ENCODE data around the gene IGSF5. TPM values are rescaled to one million over a fixed set of nuclear protein-coding genes. Genes with fewer than 3 reads are reported as not detected.

Gene IGSF5
- total RNA-seq, 2 experiments from 2014 or later = not detected

- ChIA-PET POLR2A (no interaction called here), CTCF (no interaction called here)
- peaks cover 10% of the 10 kb centered on the region for H3K9me3 Mint-ChIP-seq
- H3K36me3 Mint-ChIP-seq = no peaks in the 10 kb centered on the region
- no peaks in the 10 kb centered on the region for H3K27me3 Mint-ChIP-seq
- no peak overlapping the region for H3K4me3 Mint-ChIP-seq
- no peak for DNase-seq
- H3K27ac Mint-ChIP-seq = no peak overlapping the region
- no peaks in the 10 kb centered on the region for H3K4me1 Mint-ChIP-seq (ENCODE audit: low read depth)
- intact Hi-C loops (cut with micrococcal nuclease) = no loop called here
These were observed 58.4 kb downstream of the IGSF5 start for GRCh38 chr21:39803393-39803792.

DNA sequence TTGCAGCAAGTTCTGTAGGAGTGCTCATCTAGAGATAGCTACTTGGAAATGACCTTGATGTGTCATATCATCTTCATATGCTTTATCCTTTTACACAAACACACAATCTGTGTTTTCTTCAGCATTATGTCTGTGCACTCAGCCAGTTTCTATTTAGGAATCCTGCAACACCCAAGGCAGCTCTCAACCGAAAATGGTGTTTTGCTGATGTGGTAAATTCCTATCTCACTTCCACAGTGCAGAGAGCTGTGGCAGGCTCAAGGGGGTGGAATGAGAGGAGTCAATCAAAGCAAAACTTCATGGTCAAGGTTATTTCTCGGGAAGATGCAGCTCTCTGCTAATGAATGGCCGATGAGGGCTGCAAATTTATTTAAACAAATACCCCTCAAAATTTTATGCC is 59.3 kb downstream of the IGSF5 start:
- Mint-ChIP-seq H3K4me1 (ENCODE audit: low read depth) (no peaks in the 10 kb centered on the region), H3K9me3 (peaks cover 12% of the 10 kb centered on the region), H3K27ac (no peak overlapping the region), H3K4me3 (no peak overlapping the region), H3K36me3 (no peaks in the 10 kb centered on the region), H3K27me3 (no peaks in the 10 kb centered on the region)
- intact Hi-C loops (cut with micrococcal nuclease) = no loop called here
- CTCF ChIA-PET = no interaction called here
- no peak for DNase-seq
- POLR2A ChIA-PET = no interaction called here

DNA sequence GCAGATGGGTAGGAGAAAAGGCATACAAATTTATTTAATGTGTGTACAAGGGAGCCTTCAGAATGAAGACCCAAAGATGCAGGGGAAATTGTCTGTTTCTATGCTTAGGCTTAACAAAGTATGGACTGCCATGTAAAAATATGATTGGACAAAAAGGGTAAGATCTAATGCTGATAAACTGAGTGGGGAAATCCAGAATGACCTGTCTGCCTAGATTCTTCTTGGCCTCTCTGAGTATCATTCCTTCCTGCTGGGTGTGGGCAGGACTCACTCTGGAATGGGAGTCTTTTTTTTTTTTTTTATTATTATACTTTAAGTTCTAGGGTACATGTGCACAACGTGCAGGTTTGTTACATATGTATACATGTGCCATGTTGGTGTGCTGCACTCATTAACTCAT is 61.0 kb downstream of the IGSF5 start:
- POLR2A ChIA-PET = no interaction called here

DNA sequence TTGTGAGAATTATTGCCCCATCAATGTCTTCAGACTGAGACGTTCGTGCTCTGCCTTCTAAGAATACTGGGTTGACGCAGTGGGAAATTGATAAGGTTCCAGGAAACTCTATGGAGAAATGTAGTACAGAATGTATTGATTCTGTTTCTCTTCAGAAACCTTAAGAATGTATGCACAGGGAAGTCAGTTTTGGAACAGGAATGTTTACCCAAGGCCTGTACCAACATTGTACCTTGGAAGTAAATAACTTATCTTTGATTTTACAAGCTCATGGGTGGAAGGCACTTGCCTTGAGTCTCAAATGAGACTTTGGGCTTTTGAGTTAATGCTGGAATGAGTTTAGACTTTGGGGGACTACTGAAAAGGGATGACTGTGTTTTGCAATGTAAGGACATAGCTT is 62.8 kb downstream of the IGSF5 start:
- Mint-ChIP-seq H3K4me3 (no peak overlapping the region), H3K4me1 (ENCODE audit: low read depth) (no peaks in the 10 kb centered on the region), H3K36me3 (no peaks in the 10 kb centered on the region), H3K27ac (no peak overlapping the region), H3K27me3 (no peaks in the 10 kb centered on the region), H3K9me3 (peaks cover 12% of the 10 kb centered on the region)
- CTCF ChIA-PET = no interaction called here
- intact Hi-C loops (cut with micrococcal nuclease) = no loop called here
- POLR2A ChIA-PET = no interaction called here
- DNase-seq = no peak

More for the DNA sequence above, 61.0 kb downstream of the IGSF5 start:
- no peaks in the 10 kb centered on the region for H3K4me1 Mint-ChIP-seq (ENCODE audit: low read depth)
- CTCF ChIA-PET = no interaction called here
- intact Hi-C loops (cut with micrococcal nuclease) = no loop called here
- no peaks in the 10 kb centered on the region for H3K27me3 Mint-ChIP-seq
- no peak for DNase-seq
- no peak overlapping the region for H3K4me3 Mint-ChIP-seq
- no peaks in the 10 kb centered on the region for H3K36me3 Mint-ChIP-seq
- H3K27ac Mint-ChIP-seq = no peak overlapping the region
- peaks cover 12% of the 10 kb centered on the region for H3K9me3 Mint-ChIP-seq

- Mint-ChIP-seq H3K27me3 (no peaks in the 10 kb centered on the region), H3K4me3 (no peak overlapping the region), H3K9me3 (peaks cover 12% of the 10 kb centered on the region), H3K36me3 (no peaks in the 10 kb centered on the region), H3K4me1 (ENCODE audit: low read depth) (no peaks in the 10 kb centered on the region), H3K27ac (no peak overlapping the region)
- CTCF ChIA-PET = no interaction called here
- POLR2A ChIA-PET = no interaction called here
- DNase-seq = no peak
- intact Hi-C loops (cut with micrococcal nuclease) = no loop called here
These were observed 65.0 kb downstream of the IGSF5 start for GRCh38 chr21:39809936-39810335.

DNA sequence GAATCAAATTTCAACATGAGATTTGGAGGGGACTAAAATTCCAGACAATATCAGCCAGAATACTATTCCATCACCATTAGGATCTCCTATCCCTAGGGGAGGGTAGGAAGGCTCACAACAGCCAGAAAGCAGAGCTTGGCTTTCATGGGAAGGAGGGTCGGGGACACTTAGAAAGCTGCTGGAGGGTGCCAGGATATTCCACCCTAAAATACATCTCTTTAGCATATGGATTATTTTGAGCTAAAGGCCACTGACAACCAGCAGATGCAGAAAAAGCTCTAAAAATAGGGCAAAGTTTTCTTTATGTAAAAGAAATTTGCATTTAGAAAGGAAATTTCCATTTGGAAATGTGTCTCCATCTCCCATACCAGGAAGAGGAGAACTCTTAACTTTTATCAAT is 68.0 kb downstream of the IGSF5 start:
- no peaks in the 10 kb centered on the region for H3K4me1 Mint-ChIP-seq (ENCODE audit: low read depth)
- no peaks in the 10 kb centered on the region for H3K27me3 Mint-ChIP-seq
- no peak overlapping the region for H3K4me3 Mint-ChIP-seq
- H3K36me3 Mint-ChIP-seq = no peaks in the 10 kb centered on the region
- intact Hi-C loops (cut with micrococcal nuclease) = no loop called here
- no peak for DNase-seq
- peaks cover 2% of the 10 kb centered on the region for H3K9me3 Mint-ChIP-seq
- ChIA-PET POLR2A (no interaction called here), CTCF (no interaction called here)
- no peak overlapping the region for H3K27ac Mint-ChIP-seq

DNA sequence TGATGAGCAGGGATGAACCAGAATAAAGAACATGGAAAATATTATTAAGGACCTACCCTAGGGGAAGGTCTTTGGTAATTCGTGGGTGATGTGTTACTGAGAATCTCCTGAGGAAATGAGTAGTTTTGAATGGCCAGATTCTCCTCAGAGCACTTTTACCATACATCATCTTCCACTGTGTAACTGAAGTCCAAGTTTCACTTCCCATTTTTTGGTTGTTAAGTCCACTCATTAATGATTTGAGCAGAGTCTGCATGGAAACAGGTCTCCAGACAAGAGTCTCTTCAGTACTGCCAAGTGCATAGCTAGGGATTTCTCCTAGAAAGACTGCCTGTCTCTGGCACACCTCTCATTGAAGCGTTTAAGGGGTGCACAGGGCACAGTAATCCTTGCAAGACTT is 73.6 kb downstream of the IGSF5 start:
- Mint-ChIP-seq H3K36me3 (no peaks in the 10 kb centered on the region), H3K4me3 (no peak overlapping the region), H3K4me1 (ENCODE audit: low read depth) (no peaks in the 10 kb centered on the region), H3K27ac (no peak overlapping the region), H3K9me3 (no peaks in the 10 kb centered on the region), H3K27me3 (no peaks in the 10 kb centered on the region)
- DNase-seq = no peak
- POLR2A ChIA-PET = no interaction called here
- CTCF ChIA-PET = no interaction called here
- intact Hi-C loops (cut with micrococcal nuclease) = no loop called here

DNA sequence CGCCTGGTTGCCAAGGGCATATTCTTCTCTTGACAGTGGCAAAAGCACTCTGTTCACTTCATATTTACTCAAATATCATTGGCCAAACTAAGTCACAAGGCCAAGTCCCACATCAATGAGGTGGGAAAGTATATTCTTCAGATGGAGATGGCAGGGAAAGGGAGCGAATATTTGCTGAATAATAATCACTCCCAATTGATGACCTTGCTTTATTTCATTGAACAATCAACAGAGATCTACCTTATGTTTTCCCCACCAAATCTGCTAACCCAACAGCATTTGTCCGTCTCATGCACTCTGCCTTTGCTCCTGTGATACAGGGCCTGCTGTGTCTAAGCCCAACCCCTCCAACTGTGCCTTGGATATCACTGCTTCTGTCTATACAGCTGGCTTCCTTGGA is 77.1 kb downstream of the IGSF5 start:
- no peaks in the 10 kb centered on the region for H3K27me3 Mint-ChIP-seq
- peaks cover 5% of the 10 kb centered on the region for H3K9me3 Mint-ChIP-seq
- CTCF ChIA-PET = no interaction called here
- POLR2A ChIA-PET = no interaction called here
- H3K4me3 Mint-ChIP-seq = no peak overlapping the region
- intact Hi-C loops (cut with micrococcal nuclease) = no loop called here
- H3K27ac Mint-ChIP-seq = no peak overlapping the region
- no peak for DNase-seq
- no peaks in the 10 kb centered on the region for H3K4me1 Mint-ChIP-seq (ENCODE audit: low read depth)
- H3K36me3 Mint-ChIP-seq = no peaks in the 10 kb centered on the region

DNA sequence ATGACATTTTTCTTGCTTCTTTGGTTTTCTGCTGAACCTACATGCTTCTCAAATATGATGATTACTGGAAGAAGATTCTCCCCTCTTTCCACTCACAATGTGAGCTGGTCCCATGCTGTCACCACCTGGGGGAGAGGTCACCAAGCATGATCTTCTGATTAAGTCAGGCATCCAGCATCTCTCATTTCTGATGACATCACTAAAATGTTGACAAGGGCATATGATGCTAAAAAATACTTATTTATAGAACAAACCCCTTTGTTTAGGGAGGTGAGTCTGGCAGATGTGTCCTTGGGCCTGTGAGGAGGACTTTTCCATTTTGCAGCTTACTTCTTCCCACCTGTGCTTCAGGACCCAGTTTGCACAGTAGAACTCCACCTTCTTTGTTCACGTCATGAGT is 80.3 kb downstream of the IGSF5 start:
- no peak for DNase-seq
- no peaks in the 10 kb centered on the region for H3K36me3 Mint-ChIP-seq
- peaks cover 5% of the 10 kb centered on the region for H3K9me3 Mint-ChIP-seq
- no peak overlapping the region for H3K4me3 Mint-ChIP-seq
- no peaks in the 10 kb centered on the region for H3K4me1 Mint-ChIP-seq (ENCODE audit: low read depth)
- CTCF ChIA-PET = interaction anchor here (0.6 kb wide), 1 partner anchor 395 kb away, joined by 3 read pairs; no protein-coding TSS in a partner anchor
- intact Hi-C loops (cut with micrococcal nuclease) = no loop called here
- POLR2A ChIA-PET = no interaction called here
- no peaks in the 10 kb centered on the region for H3K27me3 Mint-ChIP-seq
- H3K27ac Mint-ChIP-seq = no peak overlapping the region

DNA sequence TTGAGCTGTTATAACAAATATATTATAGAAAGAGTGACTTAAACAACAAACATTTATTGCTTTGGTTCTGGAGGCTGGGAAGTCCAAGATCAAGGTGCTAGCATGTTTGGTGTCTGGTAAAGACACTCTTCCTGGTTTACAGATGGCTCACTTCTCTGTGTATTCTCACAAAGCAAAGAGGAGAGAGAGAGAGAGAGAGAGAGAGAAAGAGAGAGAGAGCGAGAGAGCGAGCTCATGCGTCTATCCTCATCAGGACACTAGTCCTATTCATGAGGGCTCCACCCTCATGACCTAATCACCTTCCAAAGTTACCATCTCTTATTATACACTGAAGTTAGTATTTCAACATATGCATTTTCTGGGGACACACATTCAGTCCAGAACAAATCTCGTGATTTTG is 89.6 kb downstream of the IGSF5 start:
- intact Hi-C loops (cut with micrococcal nuclease) = no loop called here
- ChIA-PET CTCF (no interaction called here), POLR2A (no interaction called here)
- DNase-seq = no peak
- Mint-ChIP-seq H3K9me3 (no peaks in the 10 kb centered on the region), H3K27ac (no peak overlapping the region), H3K4me1 (ENCODE audit: low read depth) (no peaks in the 10 kb centered on the region), H3K27me3 (no peaks in the 10 kb centered on the region), H3K36me3 (no peaks in the 10 kb centered on the region), H3K4me3 (no peak overlapping the region)

GRCh38 chr21:39837861-39838359 is 92.9 kb downstream of the IGSF5 start:
- ChIA-PET CTCF (no interaction called here), POLR2A (no interaction called here)
- H3K4me3 Mint-ChIP-seq = no peak overlapping the region
- H3K9me3 Mint-ChIP-seq = no peaks in the 10 kb centered on the region
- H3K4me1 Mint-ChIP-seq (ENCODE audit: low read depth) = no peaks in the 10 kb centered on the region
- no peak for DNase-seq
- H3K27me3 Mint-ChIP-seq = no peaks in the 10 kb centered on the region
- intact Hi-C loops (cut with micrococcal nuclease) = no loop called here
- H3K36me3 Mint-ChIP-seq = no peaks in the 10 kb centered on the region
- no peak overlapping the region for H3K27ac Mint-ChIP-seq

DNA sequence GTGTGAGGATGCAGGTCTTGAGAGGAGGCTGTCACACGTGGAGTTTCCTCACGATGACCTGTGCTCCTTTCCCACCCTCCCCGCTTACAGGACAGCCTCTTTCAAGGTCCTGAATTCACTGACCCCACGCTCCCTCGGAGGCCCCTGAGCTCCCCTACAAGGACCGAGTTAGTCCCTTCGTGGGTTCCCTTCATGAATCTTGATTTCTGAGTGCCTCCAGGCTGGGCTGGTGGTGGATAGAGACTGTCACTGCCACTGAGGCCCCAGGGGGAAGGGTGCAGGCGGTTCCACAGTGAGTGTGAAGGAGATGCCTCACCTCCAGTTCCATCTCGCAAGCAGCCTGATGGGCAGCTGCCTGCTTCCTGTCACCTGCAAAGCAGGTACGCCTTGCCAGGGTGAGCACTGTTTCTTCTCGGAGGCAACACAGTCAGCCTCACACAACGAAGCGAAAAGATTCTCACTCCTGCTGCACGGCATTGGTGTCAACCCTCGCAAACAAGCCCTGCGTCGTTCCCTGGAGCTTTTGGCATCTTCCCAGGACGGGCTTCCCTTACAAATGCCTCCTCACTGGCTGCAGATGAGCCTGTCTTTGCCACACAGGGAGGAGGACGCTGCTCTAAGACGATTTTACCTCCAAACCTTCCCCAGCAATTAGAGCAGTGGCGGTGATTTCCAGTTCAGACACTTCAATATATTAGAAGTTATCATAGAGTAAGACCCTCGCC is 95.6 kb downstream of the IGSF5 start:
- no peak overlapping the region for H3K4me3 Mint-ChIP-seq
- DNase-seq = no peak
- intact Hi-C loops (cut with micrococcal nuclease) = no loop called here
- no peaks in the 10 kb centered on the region for H3K4me1 Mint-ChIP-seq (ENCODE audit: low read depth)
- H3K27me3 Mint-ChIP-seq = no peaks in the 10 kb centered on the region
- no peak overlapping the region for H3K27ac Mint-ChIP-seq
- ChIA-PET CTCF (no interaction called here), POLR2A (no interaction called here)
- no peaks in the 10 kb centered on the region for H3K36me3 Mint-ChIP-seq
- no peaks in the 10 kb centered on the region for H3K9me3 Mint-ChIP-seq

GRCh38 chr21:39842741-39843459 is 97.9 kb downstream of the IGSF5 start:
- H3K27me3 Mint-ChIP-seq = no peaks in the 10 kb centered on the region
- CTCF ChIA-PET = no interaction called here
- POLR2A ChIA-PET = no interaction called here
- intact Hi-C loops (cut with micrococcal nuclease) = no loop called here
- H3K9me3 Mint-ChIP-seq = no peaks in the 10 kb centered on the region
- no peak overlapping the region for H3K27ac Mint-ChIP-seq
- H3K36me3 Mint-ChIP-seq = no peaks in the 10 kb centered on the region
- H3K4me3 Mint-ChIP-seq = no peak overlapping the region
- no peak for DNase-seq
- no peaks in the 10 kb centered on the region for H3K4me1 Mint-ChIP-seq (ENCODE audit: low read depth)

Data from activated CD4-positive, alpha-beta memory T cell treated with anti-CD3 and anti-CD28 coated beads for 36 hours (primary cell).